Measurements from ENCODE around the gene LGMN. TPM values are rescaled to one million over a fixed set of nuclear protein-coding genes. Genes with fewer than 3 reads are reported as not detected.

Gene LGMN
- polyA plus RNA-seq, 3 donors, result 1.7 to 3.3 (median 2.9) TPM

GRCh38 chr14:92658684-92659083 lies 89.7 kb downstream of the LGMN start:
- H3K9me3 Mint-ChIP-seq, result peaks cover 0 to 5% (median 0%) of the 10 kb centered on the region in 7 donors
- Histone ChIP-seq H3K27me3 (ENCODE audit: control insufficient read depth in 2 of 2, insufficient read depth in 2 of 2, low read length in 2 of 2) (no peaks in the 10 kb centered on the region), H3K9me3 (replicated peaks in 1 of 2; ENCODE audit: control insufficient read depth in 1 of 2, insufficient read depth in 1 of 2, low read length in 2 of 2) (no peaks in the 10 kb centered on the region), H3K27ac (ENCODE audit: low read depth in 1 of 2, low read length in 2 of 2) (peak overlapping the region; percentile 90 to 98), H2AFZ (ENCODE audit: insufficient read depth, low read depth, low read length, poor library complexity, severe bottlenecking) (no peak overlapping the region), H3K4me2 (replicated peaks; ENCODE audit: extremely low read depth, low read length, poor library complexity, severe bottlenecking) (peak overlapping the region; percentile 89), H3K4me3 (replicated peaks in 1 of 3; ENCODE audit: low read depth in 2 of 3, low read length in 3 of 3) (peak overlapping the region in 1 of 3 experiments; percentile 96), H3K9ac (ENCODE audit: insufficient read depth, low read length, poor library complexity, severe bottlenecking) (peak overlapping the region; percentile 64), H4K20me1 (ENCODE audit: insufficient read depth, low read length) (peaks cover 78% of the 10 kb centered on the region), H3K4me1 (ENCODE audit: control insufficient read depth in 1 of 2, insufficient read depth in 2 of 2, low read length in 2 of 2) (peaks cover 84 to 94% of the 10 kb centered on the region in 2 donors), H3K36me3 (replicated peaks in 1 of 2; ENCODE audit: control insufficient read depth in 1 of 2, insufficient read depth in 2 of 2, low read length in 2 of 2) (peaks cover 67 to 75% of the 10 kb centered on the region in 2 donors), H3K79me2 (ENCODE audit: insufficient read depth, low read length) (peaks cover 98% of the 10 kb centered on the region)
- intact Hi-C loops (cut with micrococcal nuclease), result loop anchor here (10.0 kb wide), 2 partner anchors 74 to 144 kb away; partner anchors contain the start of gene RIN3 (in 1 of the 2)
- peaks cover 0 to 2% (median 0%) of the 10 kb centered on the region in 3 donors for H3K27me3 Mint-ChIP-seq (ENCODE audit: low read depth in 3 of 3)
- peak in 2 of 3 donors; percentile 66 to 68 for DNase-seq
- peak overlapping the region; percentile 100 for H3K27ac Mint-ChIP-seq
- H3K4me3 Mint-ChIP-seq, result peak overlapping the region; percentile 34 to 100
- H3K4me1 Mint-ChIP-seq, result peaks cover 87% of the 10 kb centered on the region
- peaks cover 88 to 95% of the 10 kb centered on the region in 2 donors for H3K36me3 Mint-ChIP-seq
- TF ChIP-seq, protein P1, sequence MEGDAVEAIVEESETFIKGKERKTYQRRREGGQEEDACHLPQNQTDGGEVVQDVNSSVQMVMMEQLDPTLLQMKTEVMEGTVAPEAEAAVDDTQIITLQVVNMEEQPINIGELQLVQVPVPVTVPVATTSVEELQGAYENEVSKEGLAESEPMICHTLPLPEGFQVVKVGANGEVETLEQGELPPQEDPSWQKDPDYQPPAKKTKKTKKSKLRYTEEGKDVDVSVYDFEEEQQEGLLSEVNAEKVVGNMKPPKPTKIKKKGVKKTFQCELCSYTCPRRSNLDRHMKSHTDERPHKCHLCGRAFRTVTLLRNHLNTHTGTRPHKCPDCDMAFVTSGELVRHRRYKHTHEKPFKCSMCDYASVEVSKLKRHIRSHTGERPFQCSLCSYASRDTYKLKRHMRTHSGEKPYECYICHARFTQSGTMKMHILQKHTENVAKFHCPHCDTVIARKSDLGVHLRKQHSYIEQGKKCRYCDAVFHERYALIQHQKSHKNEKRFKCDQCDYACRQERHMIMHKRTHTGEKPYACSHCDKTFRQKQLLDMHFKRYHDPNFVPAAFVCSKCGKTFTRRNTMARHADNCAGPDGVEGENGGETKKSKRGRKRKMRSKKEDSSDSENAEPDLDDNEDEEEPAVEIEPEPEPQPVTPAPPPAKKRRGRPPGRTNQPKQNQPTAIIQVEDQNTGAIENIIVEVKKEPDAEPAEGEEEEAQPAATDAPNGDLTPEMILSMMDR (IDR thresholded peaks at IDR 0.05), result no peak

- H2AFZ ChIP-seq (ENCODE audit: insufficient read depth, low read depth, low read length, poor library complexity, severe bottlenecking), result no peak overlapping the region
- Mint-ChIP-seq H3K27me3 (ENCODE audit: low read depth in 3 of 3) (peaks cover 0 to 2% (median 0%) of the 10 kb centered on the region in 3 donors), H3K4me3 (peak overlapping the region; percentile 100), H3K4me1 (peaks cover 83% of the 10 kb centered on the region), H3K36me3 (peaks cover 88 to 95% of the 10 kb centered on the region in 2 donors), H3K9me3 (peaks cover 0 to 5% (median 0%) of the 10 kb centered on the region in 7 donors), H3K27ac (peak overlapping the region; percentile 100)
- H3K9ac ChIP-seq (ENCODE audit: insufficient read depth, low read length, poor library complexity, severe bottlenecking), result peak overlapping the region; percentile 45
- DNase-seq, result no peak
- intact Hi-C loops (cut with micrococcal nuclease), result loop anchor here (10.0 kb wide), 2 partner anchors 73 to 143 kb away; partner anchors contain the start of gene RIN3 (in 1 of the 2)
- TF ChIP-seq, protein P1 (IDR thresholded peaks at IDR 0.05), result no peak
- no peaks in the 10 kb centered on the region for H3K9me3 ChIP-seq (replicated peaks in 1 of 2; ENCODE audit: control insufficient read depth in 1 of 2, insufficient read depth in 1 of 2, low read length in 2 of 2)
- H4K20me1 ChIP-seq (ENCODE audit: insufficient read depth, low read length), result peaks cover 78% of the 10 kb centered on the region
- peaks cover 98% of the 10 kb centered on the region for H3K79me2 ChIP-seq (ENCODE audit: insufficient read depth, low read length)
- H3K4me3 ChIP-seq (replicated peaks in 1 of 3; ENCODE audit: low read depth in 2 of 3, low read length in 3 of 3), result peak overlapping the region in 1 of 3 experiments; percentile 96
- 67% methylated on average over 13 of the region's 13 CpGs for WGBS (ENCODE audit: insufficient coverage)
- H3K27me3 ChIP-seq (ENCODE audit: control insufficient read depth in 2 of 2, insufficient read depth in 2 of 2, low read length in 2 of 2), result no peaks in the 10 kb centered on the region
- H3K4me1 ChIP-seq (ENCODE audit: control insufficient read depth in 1 of 2, insufficient read depth in 2 of 2, low read length in 2 of 2), result peaks cover 79 to 88% of the 10 kb centered on the region in 2 donors
- peak overlapping the region; percentile 90 to 98 for H3K27ac ChIP-seq (ENCODE audit: low read depth in 1 of 2, low read length in 2 of 2)
- peak overlapping the region; percentile 89 for H3K4me2 ChIP-seq (replicated peaks; ENCODE audit: extremely low read depth, low read length, poor library complexity, severe bottlenecking)
- H3K36me3 ChIP-seq (replicated peaks in 1 of 2; ENCODE audit: control insufficient read depth in 1 of 2, insufficient read depth in 2 of 2, low read length in 2 of 2), result peaks cover 62 to 71% of the 10 kb centered on the region in 2 donors
These were observed 90.3 kb downstream of the LGMN start for GRCh38 chr14:92658160-92658559.
